DMS114 treated with DMSO at 0.1 percent for 48 hours (cell line): ENCODE data around the gene SYTL3.

Source experiments
- DNase-seq: peaks from one replicate; lab custom pipeline; 2025; ENCODE audit not compliant: unreplicated experiment; lab: John Stamatoyannopoulos, UW

Gene SYTL3

GRCh38 chr6:158810155-158811095 is 160.6 kb downstream of the SYTL3 start:
- DNase-seq = no peak

- no peak for DNase-seq
Measured at GRCh38 chr6:158812611-158813010, 162.8 kb downstream of the SYTL3 start.

GRCh38 chr6:158813032-158813431 is 163.2 kb downstream of the SYTL3 start:
- no peak for DNase-seq
